Coronary artery (tissue), 2 donors: ENCODE measurements around the gene EIF3A.
"Not testable (repeated sequence)": the region's sequence is repeated elsewhere in the genome, so short reads cannot be mapped to it uniquely, and the experiment has no call there.

Source experiments
- DNase-seq: peaks from one replicate; pipeline ENCODE4 v3.0.0-alpha.2; 2017; ENCODE audit warnings: low spot score
- H3K27ac ChIP-seq, 2 donors: fragments of 200-600 bp; sonication (generic); one replicate each; pipeline ENCODE4 v1.5.1; 2016 to 2019
- H3K4me3 ChIP-seq: fragments of 200-600 bp; sonication (generic); 2 replicates; pipeline ENCODE4 v1.5.1; 2016; ENCODE audit warnings: mild to moderate bottlenecking, moderate library complexity
- CTCF ChIP-seq: fragments of 200-600 bp; sonication (generic); IDR thresholded peaks from one replicate; pipeline ENCODE4 v1.5.1; 2019; ENCODE audit warnings: antibody characterized with exemption

The EIF3A gene

GRCh38 chr10:119028900-119029612 is 51.6 kb downstream of the EIF3A start:
- peak overlapping the region; percentile 28 to 62 for H3K27ac ChIP-seq
- DNase-seq, result peak; percentile 90

GRCh38 chr10:119028445-119028899 is 52.1 kb downstream of the EIF3A start:
- peak overlapping the region; percentile 77 for H3K4me3 ChIP-seq
- DNase-seq, result not testable (repeated sequence)
- H3K27ac ChIP-seq, result peak overlapping the region; percentile 28 to 62

More at GRCh38 chr10:119028900-119029612, 51.6 kb downstream of the EIF3A start:
- peak overlapping the region; percentile 77 for H3K4me3 ChIP-seq
- no peak for TF ChIP-seq CTCF

- Histone ChIP-seq H3K4me3 (no peak overlapping the region), H3K27ac (peak overlapping the region; percentile 66 to 78)
- no peak for TF ChIP-seq CTCF
- no peak for DNase-seq
Measured at GRCh38 chr10:119026301-119027110, 54.1 kb downstream of the EIF3A start.

GRCh38 chr10:119025776-119026175 is 54.8 kb downstream of the EIF3A start:
- no peak for DNase-seq
- H3K27ac ChIP-seq, result peak overlapping the region; percentile 66 to 78
- TF ChIP-seq CTCF, result no peak
- no peak overlapping the region for H3K4me3 ChIP-seq

- Histone ChIP-seq H3K27ac (peak overlapping the region; percentile 66 to 78), H3K4me3 (no peak overlapping the region)
- no peak for TF ChIP-seq CTCF
- peak; percentile 83 for DNase-seq
Measured at GRCh38 chr10:119025336-119025735, 55.3 kb downstream of the EIF3A start.

GRCh38 chr10:119024882-119025281 is 55.7 kb downstream of the EIF3A start:
- H3K4me3 ChIP-seq, result no peak overlapping the region
- peak overlapping the region; percentile 66 to 78 for H3K27ac ChIP-seq
- no peak for TF ChIP-seq CTCF
- no peak for DNase-seq

- no peak for DNase-seq
- TF ChIP-seq CTCF, result no peak
- Histone ChIP-seq H3K4me3 (no peak overlapping the region), H3K27ac (peak overlapping the region in 1 of 2 donors; percentile 6)
Measured at GRCh38 chr10:119023553-119023868, 57.1 kb downstream of the EIF3A start.
